NOMO-1 (cell line): ENCODE measurements around the gene RELN.

Source experiments
- DNase-seq, 2 experiments: peaks; one replicate each; lab custom pipeline; 2025; ENCODE audit not compliant: unreplicated experiment in 2 of 2; lab: John Stamatoyannopoulos, UW

RELN gene

GRCh38 chr7:103748680-103749079, 240.8 kb downstream of the RELN start:
- no peak for DNase-seq

- DNase-seq = no peak
Measured at GRCh38 chr7:103735377-103735776, 254.1 kb downstream of the RELN start.

GRCh38 chr7:103731169-103731568, 258.3 kb downstream of the RELN start:
- no peak for DNase-seq

GRCh38 chr7:103729026-103729425, 260.4 kb downstream of the RELN start:
- no peak for DNase-seq

- no peak for DNase-seq
Measured at GRCh38 chr7:103727982-103728610, 261.4 kb downstream of the RELN start.

- no peak for DNase-seq
Measured at GRCh38 chr7:103719070-103719469, 270.4 kb downstream of the RELN start.

- DNase-seq = no peak
Measured at GRCh38 chr7:103718482-103719061, 270.9 kb downstream of the RELN start.

GRCh38 chr7:103717574-103717973, 271.9 kb downstream of the RELN start:
- no peak for DNase-seq

GRCh38 chr7:103715376-103716120, 273.9 kb downstream of the RELN start:
- no peak for DNase-seq

GRCh38 chr7:103714376-103714927, 275.0 kb downstream of the RELN start:
- no peak for DNase-seq

GRCh38 chr7:103712991-103713778, 276.3 kb downstream of the RELN start:
- DNase-seq = no peak

GRCh38 chr7:103711413-103711812, 278.0 kb downstream of the RELN start:
- no peak for DNase-seq

- DNase-seq = no peak
Measured at GRCh38 chr7:103710247-103710646, 279.2 kb downstream of the RELN start.

- no peak for DNase-seq
Measured at GRCh38 chr7:103706805-103707204, 282.7 kb downstream of the RELN start.

- no peak for DNase-seq
Measured at GRCh38 chr7:103705542-103705941, 283.9 kb downstream of the RELN start.

GRCh38 chr7:103704701-103705100, 284.8 kb downstream of the RELN start:
- no peak for DNase-seq

GRCh38 chr7:103702982-103703381, 286.5 kb downstream of the RELN start:
- DNase-seq = no peak

GRCh38 chr7:103702454-103702853, 287.0 kb downstream of the RELN start:
- DNase-seq = no peak

GRCh38 chr7:103699032-103699431, 290.4 kb downstream of the RELN start:
- no peak for DNase-seq

GRCh38 chr7:103698064-103698463, 291.4 kb downstream of the RELN start:
- DNase-seq = no peak

- no peak for DNase-seq
Measured at GRCh38 chr7:103695521-103695920, 293.9 kb downstream of the RELN start.
